Epithelial cell of esophagus (primary cell): ENCODE results near the gene ST6GAL2.

Experiments used
- DNase-seq: peaks from one replicate; pipeline ENCODE4 v3.0.0; 2010; ENCODE audit warnings: low read depth
- H3K4me3 ChIP-seq: 2 replicates; pipeline ENCODE4 v1.5.1; 2011; ENCODE audit warnings: mild to moderate bottlenecking, low read length, control low read depth
- CTCF ChIP-seq: IDR thresholded peaks from 2 replicates; pipeline ENCODE4 v1.5.1; 2011; ENCODE audit warnings: low read depth, mild to moderate bottlenecking, low read length, control low read depth, inconsistent platforms; ENCODE audit not compliant: insufficient read depth; ENCODE audit errors: missing control alignments

The ST6GAL2 gene

DNA sequence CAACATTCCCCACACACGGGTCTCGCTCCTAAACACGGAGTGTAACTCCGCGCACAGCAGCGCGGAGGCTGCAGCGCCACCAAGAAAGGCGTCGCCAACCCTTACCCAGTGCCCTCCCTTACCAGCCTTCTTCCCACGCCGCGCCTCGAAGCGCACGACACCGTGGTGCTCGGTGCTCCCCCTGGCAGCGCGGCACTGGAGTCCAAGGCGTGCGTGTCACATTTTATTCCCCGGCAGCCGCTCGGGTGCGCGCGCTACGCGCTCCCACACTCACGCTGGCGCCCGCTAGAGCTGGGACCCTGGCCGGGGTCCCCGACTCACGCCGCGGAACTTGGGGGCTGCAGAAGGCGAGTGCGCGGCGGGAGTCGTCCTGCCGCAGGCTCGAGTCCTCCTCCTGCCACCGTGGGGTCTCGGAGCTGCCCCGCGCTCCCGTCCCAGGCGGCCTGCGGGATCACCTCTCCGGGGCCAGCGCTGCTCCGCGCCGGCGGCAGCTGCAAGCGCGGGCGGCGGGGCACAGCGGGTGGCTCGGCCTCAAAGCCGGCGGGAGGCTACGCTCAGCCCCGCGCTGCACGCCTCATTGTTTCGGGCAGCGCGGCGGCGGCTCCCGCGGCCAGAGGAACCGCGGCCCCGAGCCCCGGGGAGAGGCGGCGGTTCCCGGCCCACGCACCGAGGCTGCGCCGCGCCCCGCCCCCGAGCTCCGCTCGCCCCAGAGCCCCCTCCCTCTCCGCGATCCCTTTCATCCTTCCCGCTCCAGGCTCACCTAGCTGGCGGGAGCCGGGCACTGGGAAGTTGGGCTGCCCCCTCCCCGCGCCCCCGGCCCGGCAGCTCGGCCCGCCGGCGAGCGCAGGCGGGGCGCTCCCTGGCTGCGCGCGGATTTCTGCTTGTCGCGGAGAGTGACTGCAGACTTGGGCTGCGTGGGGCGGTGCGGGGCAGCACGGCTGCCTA lies at the start of gene ST6GAL2:
Gene ST6GAL2, minus strand, starts transcription at position 197 of the 945 bp plus-strand sequence. CDS start 42,190 bp downstream, outside the sequence.
- TF ChIP-seq CTCF = no peak
- DNase-seq = peak; percentile 24
- no peak within 1 kb of the TSS for H3K4me3 ChIP-seq

DNA sequence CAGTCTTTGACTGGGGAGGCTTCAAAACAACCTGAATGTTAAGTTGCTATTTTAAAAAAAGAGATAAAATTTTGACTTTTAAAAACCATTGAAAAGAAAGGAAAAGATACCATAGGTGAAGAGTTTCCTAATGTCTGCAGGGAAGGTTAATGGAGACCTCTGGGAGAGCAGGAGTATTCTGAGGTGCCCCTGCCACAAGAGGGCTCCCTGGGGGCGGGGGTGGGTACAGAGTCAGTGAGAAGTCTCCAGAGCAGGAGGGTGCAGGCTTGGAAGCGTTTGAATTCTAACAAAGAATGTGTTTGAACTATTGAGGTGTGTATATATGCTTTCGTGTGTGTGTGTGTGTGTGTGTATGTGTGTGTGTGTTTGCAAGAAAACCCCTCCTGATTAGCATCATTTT lies 46.7 kb upstream of the ST6GAL2 start:
- no peak overlapping the region for H3K4me3 ChIP-seq
- DNase-seq = no peak
- TF ChIP-seq CTCF = no peak

- no peak for DNase-seq
- H3K4me3 ChIP-seq = no peak overlapping the region
- no peak for TF ChIP-seq CTCF
These were observed 45.9 kb upstream of the ST6GAL2 start for GRCh38 chr2:106931717-106932335.

DNA sequence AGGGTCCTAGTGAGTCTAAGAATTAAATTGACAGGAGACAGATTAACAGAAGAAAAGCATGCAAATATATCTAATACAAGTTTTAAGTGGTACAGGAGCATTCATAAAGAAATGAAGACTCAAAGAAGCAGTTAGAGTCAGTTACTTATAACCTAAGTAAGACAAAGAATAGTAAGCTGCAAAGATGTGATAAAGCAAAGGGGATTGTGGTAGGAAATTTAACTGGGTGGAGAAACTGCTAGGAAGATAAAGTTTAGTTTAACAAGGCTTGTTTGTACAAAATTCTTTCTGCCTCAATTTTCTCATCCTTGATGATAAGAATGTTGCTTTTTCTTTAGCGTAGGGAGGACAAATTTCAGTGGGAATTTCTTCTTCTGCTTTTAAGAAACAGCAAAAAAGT lies 35.5 kb upstream of the ST6GAL2 start:
- TF ChIP-seq CTCF = no peak
- no peak for DNase-seq
- no peak overlapping the region for H3K4me3 ChIP-seq

DNA sequence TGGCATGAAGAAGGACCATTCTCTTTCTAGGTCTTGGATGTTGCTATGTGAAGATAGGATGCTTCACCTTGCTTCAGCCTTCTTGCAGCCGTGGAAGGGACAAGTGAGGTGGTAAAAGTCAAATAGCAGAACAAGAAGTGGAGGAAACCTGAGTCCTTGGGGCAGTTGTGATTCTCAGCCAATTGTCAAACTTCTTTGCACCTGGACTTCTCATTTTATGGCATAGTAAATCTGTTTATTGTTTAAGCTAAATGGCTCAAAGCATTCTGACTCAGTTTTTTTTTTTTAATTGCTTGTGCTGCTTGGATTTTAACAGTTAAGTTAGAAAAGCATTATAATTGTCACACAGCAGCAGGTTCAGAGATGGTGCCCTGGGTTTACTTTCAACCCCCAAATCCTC lies 33.0 kb upstream of the ST6GAL2 start:
- H3K4me3 ChIP-seq = no peak overlapping the region
- DNase-seq = no peak
- no peak for TF ChIP-seq CTCF

DNA sequence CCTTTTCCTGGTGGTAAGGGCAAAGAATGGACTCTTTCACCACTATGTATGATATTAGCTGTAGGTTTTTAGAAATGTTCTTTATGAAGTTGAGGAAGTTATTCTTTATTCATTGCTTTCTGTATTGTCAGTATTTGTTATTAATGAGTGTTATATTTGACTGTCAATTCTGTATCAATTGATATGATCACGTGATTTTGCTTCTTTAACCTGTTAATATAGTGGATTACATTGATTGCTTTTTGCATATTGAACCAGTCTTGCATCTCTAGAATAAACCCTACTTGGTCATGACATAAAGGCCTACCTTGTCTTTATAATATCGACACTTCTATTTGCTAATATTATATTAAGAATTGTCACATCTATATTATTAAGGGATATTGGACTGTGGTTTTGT lies 18.3 kb upstream of the ST6GAL2 start:
- no peak for TF ChIP-seq CTCF
- DNase-seq = no peak
- H3K4me3 ChIP-seq = no peak overlapping the region
